Activated T-cell treated with anti-CD3 and anti-CD28 coated beads, Interleukin-2, amount 50 U/mL, for 24 hours (primary cell): ENCODE measurements around the gene GZF1.
"Not testable (repeated sequence)": the region's sequence is repeated elsewhere in the genome, so short reads cannot be mapped to it uniquely, and the experiment has no call there.

Source experiments
- DNase-seq: peaks from one replicate; pipeline ENCODE4 v3.0.0-alpha.2; 2020
- H3K27ac Mint-ChIP-seq: 2 replicates; pipeline ENCODE4 v1.8.0; 2020; ENCODE audit warnings: mild to moderate bottlenecking, mixed read lengths
- H3K27me3 Mint-ChIP-seq: 2 replicates; pipeline ENCODE4 v1.8.0; 2020; ENCODE audit warnings: mixed read lengths
- H3K36me3 Mint-ChIP-seq: 2 replicates; pipeline ENCODE4 v1.8.0; 2020; ENCODE audit warnings: low read depth, mixed read lengths
- H3K4me1 Mint-ChIP-seq: 2 replicates; pipeline ENCODE4 v1.8.0; 2020; ENCODE audit warnings: low read depth, mixed read lengths
- H3K4me3 Mint-ChIP-seq: 2 replicates; pipeline ENCODE4 v1.8.0; 2020; ENCODE audit warnings: mild to moderate bottlenecking, moderate library complexity, mixed read lengths
- H3K9me3 Mint-ChIP-seq: 2 replicates; pipeline ENCODE4 v1.8.0; 2020; ENCODE audit warnings: mixed read lengths

GZF1 gene

DNA sequence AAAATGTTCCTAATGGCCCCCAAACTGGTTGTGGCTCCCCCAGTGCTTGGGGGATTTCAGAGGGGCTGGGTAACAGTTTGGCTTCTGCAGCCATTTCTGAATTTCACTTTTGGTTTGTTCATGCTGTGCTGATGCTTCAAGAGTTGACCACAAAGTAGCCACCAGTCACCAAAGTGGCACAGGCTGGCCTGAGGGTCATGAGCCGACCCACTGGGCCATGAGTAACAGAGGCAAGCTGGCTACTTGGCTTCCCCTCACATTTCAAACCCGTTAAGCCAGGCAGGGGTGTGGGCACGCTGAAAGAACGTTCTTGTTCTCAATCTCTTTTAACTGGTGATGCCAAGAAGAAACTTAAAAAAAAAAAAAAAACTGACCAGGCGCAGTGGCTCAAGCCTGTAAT is 26.5 kb upstream of the GZF1 start:
- Mint-ChIP-seq H3K4me1 (peaks cover 3% of the 10 kb centered on the region), H3K9me3 (no peaks in the 10 kb centered on the region), H3K27ac (no peak overlapping the region), H3K4me3 (no peak overlapping the region), H3K27me3 (no peaks in the 10 kb centered on the region), H3K36me3 (no peaks in the 10 kb centered on the region)
- DNase-seq = no peak

DNA sequence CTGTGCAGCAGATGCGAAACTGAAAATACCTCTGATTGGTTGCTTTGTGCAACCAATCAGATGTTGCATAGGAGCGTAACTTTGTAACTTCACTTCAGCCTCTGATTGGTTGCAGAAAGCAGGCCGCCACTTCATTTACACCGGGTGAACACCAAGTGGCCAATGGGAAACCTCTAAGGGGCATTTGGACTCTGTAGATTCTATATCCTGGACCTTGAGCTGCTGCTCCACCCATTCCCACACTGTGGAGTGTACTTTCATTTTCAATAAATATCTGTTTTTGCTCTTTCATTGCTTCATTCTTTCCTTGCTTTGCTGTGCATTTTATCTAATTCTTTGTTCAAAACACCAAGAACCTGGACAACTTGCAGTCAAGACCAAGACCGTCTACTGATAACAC is 25.5 kb upstream of the GZF1 start:
- DNase-seq = no peak
- H3K9me3 Mint-ChIP-seq = no peaks in the 10 kb centered on the region
- no peaks in the 10 kb centered on the region for H3K27me3 Mint-ChIP-seq
- no peak overlapping the region for H3K4me3 Mint-ChIP-seq
- peaks cover 3% of the 10 kb centered on the region for H3K4me1 Mint-ChIP-seq
- H3K27ac Mint-ChIP-seq = no peak overlapping the region
- no peaks in the 10 kb centered on the region for H3K36me3 Mint-ChIP-seq

DNA sequence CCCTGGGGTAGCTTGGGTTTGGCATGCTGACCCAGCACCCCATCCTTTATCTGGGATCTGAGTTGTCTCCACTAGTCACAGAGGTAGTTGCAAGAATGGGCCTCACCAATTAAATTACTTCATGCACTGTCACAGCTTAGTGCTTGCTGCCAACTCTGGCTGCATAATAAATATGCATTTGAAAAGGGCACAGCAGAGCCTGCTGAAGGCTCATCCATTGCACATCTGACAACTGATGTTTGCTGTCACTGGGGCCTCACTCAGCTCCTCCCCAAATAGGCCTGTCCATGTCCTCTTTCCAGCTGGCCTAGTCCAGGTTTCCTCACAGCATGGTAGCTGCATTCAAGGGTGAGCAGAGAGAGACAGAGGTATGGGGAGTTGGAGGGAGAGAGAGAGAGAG is 24.7 kb upstream of the GZF1 start:
- H3K27me3 Mint-ChIP-seq = no peaks in the 10 kb centered on the region
- H3K4me1 Mint-ChIP-seq = peaks cover 3% of the 10 kb centered on the region
- H3K27ac Mint-ChIP-seq = no peak overlapping the region
- H3K9me3 Mint-ChIP-seq = no peaks in the 10 kb centered on the region
- H3K4me3 Mint-ChIP-seq = no peak overlapping the region
- H3K36me3 Mint-ChIP-seq = no peaks in the 10 kb centered on the region
- DNase-seq = no peak

DNA sequence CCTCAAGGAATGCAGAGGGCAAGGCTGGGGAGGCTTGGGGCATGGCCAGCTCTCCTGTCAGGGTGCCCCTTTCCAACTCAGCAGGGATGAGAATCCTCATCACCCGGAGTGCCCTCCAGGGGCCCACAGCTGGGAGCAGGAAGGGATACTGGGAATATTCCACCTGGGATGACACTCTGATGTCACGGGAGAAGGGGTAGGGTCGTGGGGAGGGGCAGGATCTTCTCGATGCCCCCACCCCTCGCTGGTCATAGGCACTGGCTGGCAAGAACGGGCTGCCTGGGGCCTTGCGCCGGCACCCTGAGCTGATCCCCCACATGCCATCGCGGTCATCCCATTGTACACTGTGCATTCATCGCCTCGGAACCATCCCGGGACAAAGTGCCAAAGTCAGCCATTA is 22.0 kb upstream of the GZF1 start:
- Mint-ChIP-seq H3K27me3 (no peaks in the 10 kb centered on the region), H3K9me3 (no peaks in the 10 kb centered on the region), H3K4me3 (no peak overlapping the region), H3K4me1 (no peaks in the 10 kb centered on the region), H3K36me3 (no peaks in the 10 kb centered on the region), H3K27ac (no peak overlapping the region)
- no peak for DNase-seq

DNA sequence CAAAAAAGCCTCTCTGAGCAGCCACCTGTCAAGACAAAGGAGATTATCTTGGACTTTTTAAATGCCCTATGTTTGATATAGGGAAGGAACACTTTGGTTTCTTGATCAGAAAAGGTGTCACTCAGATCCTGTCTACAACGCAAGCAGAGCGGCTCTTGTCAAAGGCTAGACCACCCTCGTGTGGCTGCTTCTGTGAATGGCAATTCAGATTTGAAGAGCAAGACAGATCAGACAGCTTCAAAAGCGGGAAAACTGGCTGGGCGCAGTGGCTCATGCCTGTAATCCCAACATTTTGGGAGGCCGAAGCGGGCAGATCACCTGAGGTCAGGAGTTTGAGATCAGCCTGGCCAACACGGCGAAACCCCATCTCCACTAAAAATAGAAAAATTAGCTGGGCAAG is 21.5 kb upstream of the GZF1 start:
- DNase-seq = no peak
- H3K36me3 Mint-ChIP-seq = no peaks in the 10 kb centered on the region
- H3K27ac Mint-ChIP-seq = no peak overlapping the region
- H3K27me3 Mint-ChIP-seq = no peaks in the 10 kb centered on the region
- no peak overlapping the region for H3K4me3 Mint-ChIP-seq
- H3K4me1 Mint-ChIP-seq = no peaks in the 10 kb centered on the region
- H3K9me3 Mint-ChIP-seq = no peaks in the 10 kb centered on the region

DNA sequence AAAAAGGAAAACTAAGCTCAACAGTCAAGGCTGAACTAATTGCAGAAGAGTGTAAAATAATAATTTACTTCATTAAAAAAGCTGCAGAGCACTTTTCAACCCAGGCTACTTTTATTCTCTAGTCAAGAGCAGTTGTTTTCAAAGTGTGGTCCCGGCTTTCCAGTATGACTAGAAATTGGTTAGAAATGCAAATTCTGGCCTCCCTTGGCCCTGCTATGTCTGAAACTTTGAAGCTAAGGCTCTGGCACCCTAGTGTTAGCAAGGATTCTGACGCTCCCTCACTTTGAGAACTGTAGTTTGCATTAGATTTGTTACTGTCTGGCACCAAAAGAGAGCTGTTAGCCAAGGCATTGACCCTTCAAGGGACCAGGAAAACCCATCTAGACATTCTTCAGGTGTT is 20.9 kb upstream of the GZF1 start:
- H3K9me3 Mint-ChIP-seq = no peaks in the 10 kb centered on the region
- H3K27me3 Mint-ChIP-seq = no peaks in the 10 kb centered on the region
- DNase-seq = no peak
- H3K4me3 Mint-ChIP-seq = no peak overlapping the region
- H3K4me1 Mint-ChIP-seq = no peaks in the 10 kb centered on the region
- no peak overlapping the region for H3K27ac Mint-ChIP-seq
- H3K36me3 Mint-ChIP-seq = no peaks in the 10 kb centered on the region

DNA sequence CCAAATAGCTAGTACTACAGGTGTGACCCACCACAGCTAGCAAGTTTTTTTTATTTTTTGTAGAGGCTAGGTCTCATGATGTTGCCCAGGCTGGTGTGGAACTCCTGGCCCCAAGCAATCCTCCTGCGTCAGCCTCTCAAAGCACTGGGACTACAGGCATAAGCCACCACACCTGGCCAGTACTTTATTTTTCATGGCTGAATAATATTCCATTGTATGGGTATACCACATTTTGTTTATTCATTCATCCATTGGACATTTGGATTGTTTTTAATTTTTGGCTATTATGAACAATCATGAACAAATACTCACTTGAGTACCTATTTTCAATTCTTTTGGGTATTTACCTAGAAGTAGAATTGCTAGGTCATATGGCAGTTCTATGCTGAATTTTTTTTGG is 18.4 kb upstream of the GZF1 start:
- Mint-ChIP-seq H3K27me3 (no peaks in the 10 kb centered on the region), H3K9me3 (no peaks in the 10 kb centered on the region), H3K27ac (no peak overlapping the region), H3K4me3 (no peak overlapping the region), H3K36me3 (no peaks in the 10 kb centered on the region), H3K4me1 (peaks cover 5% of the 10 kb centered on the region)
- no peak for DNase-seq

DNA sequence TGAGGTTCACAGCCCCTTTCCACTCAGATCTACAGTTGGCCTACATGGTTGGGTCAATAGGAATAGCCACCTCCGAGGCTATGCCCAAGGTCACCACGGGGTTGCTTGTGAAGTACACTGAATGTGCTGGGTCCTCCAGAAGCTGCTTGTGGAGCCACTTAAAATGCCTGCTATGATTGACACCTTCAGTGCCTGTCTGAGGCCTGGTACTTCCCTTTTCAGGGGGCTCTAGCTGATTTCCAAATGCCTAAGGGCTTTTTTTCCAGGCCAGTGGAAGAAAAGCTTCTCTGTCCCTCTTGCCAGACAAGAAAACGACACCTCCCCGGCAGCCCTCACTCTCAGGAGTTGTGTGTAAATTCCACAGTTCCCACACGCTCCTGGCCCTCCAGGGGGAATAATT is 17.6 kb upstream of the GZF1 start:
- Mint-ChIP-seq H3K27me3 (no peaks in the 10 kb centered on the region), H3K9me3 (no peaks in the 10 kb centered on the region), H3K36me3 (no peaks in the 10 kb centered on the region), H3K27ac (no peak overlapping the region), H3K4me1 (peaks cover 13% of the 10 kb centered on the region), H3K4me3 (no peak overlapping the region)
- no peak for DNase-seq

DNA sequence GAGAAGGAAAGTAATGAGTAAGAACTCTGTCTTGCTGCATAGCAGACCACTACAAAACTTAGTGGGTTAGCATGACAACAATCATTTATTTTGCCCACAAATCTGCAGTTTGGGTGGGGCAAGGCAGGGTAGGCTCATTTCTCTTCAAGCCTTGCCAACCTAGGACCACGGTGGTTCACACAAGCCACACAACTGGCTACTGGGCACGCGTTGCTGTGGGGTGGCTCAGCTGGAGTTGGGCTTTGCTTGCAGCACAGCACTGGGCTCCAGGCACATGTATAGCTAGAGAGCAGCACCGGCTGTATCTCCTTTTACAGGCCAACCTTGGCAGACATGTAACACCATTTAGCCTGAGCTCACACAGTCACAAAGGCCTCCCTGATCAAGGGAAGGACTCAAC is 16.0 kb upstream of the GZF1 start:
- DNase-seq = no peak

DNA sequence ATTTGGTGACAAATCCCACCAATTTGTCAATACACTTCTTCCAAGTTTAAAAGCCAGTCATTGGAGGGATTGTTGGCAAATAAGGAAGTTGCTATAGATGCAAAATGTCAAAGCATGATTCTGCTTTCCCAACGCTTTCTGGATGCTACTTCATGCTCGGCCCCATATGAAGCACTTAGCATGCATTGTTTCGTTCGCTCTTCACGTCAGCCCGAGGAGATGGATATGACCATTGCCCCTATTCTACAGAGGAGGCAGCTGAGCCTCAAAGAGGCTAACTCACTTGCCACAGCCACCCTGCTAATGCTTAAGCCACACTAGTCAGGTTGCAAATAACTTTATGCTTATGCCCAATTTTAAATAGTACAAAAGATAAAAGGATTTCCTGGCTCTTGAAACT is 14.2 kb upstream of the GZF1 start:
- H3K27ac Mint-ChIP-seq = no peak overlapping the region
- H3K27me3 Mint-ChIP-seq = no peaks in the 10 kb centered on the region
- H3K36me3 Mint-ChIP-seq = peaks cover 22% of the 10 kb centered on the region
- peaks cover 30% of the 10 kb centered on the region for H3K4me1 Mint-ChIP-seq
- no peak for DNase-seq
- no peaks in the 10 kb centered on the region for H3K9me3 Mint-ChIP-seq
- no peak overlapping the region for H3K4me3 Mint-ChIP-seq

More for the DNA sequence above, 16.0 kb upstream of the GZF1 start:
- no peak overlapping the region for H3K4me3 Mint-ChIP-seq
- peaks cover 18% of the 10 kb centered on the region for H3K4me1 Mint-ChIP-seq
- H3K36me3 Mint-ChIP-seq = peaks cover 6% of the 10 kb centered on the region
- H3K9me3 Mint-ChIP-seq = no peaks in the 10 kb centered on the region
- no peaks in the 10 kb centered on the region for H3K27me3 Mint-ChIP-seq
- H3K27ac Mint-ChIP-seq = no peak overlapping the region

DNA sequence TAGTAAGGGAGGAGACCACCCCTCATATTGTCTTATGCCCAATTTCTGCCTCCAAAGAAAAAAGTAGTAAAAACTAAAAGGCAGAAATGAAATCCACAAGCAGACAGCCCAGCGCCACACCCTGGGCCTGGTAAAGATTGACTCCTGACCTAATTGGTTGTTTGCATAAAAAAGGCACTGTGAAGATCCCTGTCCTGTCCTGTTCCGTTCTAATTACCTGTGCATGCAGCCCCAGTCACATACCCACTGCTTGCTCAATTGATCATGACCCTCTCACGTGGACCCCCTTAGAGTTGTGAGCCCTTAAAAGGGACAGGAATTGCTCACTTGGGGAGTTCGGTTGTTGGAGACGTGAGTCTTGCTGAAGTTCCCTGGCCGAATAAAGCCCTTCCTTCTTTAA is 13.5 kb upstream of the GZF1 start:
- not testable (repeated sequence) for H3K9me3 Mint-ChIP-seq, H3K27me3 Mint-ChIP-seq, DNase-seq
- Mint-ChIP-seq H3K27ac (peak overlapping the region; percentile 100), H3K4me3 (peak overlapping the region; percentile 40), H3K4me1 (peaks cover 33% of the 10 kb centered on the region), H3K36me3 (peaks cover 28% of the 10 kb centered on the region)

DNA sequence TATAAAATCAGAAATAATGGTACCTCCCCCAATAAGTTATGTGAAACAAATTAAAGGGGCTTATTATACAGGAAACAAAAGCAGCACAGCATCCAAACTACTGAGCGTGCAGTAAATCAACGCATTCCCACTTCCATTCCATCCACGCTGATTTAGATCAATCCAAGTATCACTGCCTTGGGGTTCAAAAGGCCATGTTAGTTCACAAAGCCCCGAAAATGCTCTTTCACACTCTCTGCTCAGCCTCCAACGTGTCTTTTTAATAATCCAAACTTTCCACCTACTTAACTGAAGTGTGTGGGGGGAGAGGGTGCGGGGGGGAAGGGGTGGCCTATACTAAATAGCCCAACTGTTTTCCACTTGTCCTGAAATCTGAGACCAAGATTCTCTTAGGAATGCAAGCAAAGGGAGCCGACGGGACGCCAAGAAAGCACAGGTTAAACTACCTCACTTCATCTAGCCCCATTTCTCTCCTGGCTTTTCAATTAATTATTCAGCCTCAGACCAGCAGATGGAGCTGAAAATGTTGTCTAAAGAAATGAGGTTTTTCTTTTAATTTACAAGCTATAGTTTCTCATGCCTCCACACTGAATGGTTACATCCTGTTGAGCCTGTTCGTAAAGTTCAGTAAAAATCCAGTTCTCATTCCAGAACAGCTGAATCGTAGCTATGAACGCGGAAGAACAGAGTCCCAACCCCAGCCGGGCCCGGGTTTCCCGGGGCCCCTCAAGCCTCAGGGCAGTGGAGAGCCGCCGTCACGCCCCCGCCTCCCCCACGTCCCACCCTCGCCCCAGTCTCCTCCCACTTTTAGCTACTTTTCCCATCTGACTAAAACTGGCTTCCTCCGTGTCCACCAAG is 12.4 kb upstream of the GZF1 start:
- DNase-seq = peak; percentile 42
- Mint-ChIP-seq H3K4me3 (peak overlapping the region; percentile 86), H3K9me3 (no peaks in the 10 kb centered on the region), H3K36me3 (peaks cover 39% of the 10 kb centered on the region), H3K27ac (peak overlapping the region; percentile 100), H3K27me3 (no peaks in the 10 kb centered on the region), H3K4me1 (peaks cover 42% of the 10 kb centered on the region)

DNA sequence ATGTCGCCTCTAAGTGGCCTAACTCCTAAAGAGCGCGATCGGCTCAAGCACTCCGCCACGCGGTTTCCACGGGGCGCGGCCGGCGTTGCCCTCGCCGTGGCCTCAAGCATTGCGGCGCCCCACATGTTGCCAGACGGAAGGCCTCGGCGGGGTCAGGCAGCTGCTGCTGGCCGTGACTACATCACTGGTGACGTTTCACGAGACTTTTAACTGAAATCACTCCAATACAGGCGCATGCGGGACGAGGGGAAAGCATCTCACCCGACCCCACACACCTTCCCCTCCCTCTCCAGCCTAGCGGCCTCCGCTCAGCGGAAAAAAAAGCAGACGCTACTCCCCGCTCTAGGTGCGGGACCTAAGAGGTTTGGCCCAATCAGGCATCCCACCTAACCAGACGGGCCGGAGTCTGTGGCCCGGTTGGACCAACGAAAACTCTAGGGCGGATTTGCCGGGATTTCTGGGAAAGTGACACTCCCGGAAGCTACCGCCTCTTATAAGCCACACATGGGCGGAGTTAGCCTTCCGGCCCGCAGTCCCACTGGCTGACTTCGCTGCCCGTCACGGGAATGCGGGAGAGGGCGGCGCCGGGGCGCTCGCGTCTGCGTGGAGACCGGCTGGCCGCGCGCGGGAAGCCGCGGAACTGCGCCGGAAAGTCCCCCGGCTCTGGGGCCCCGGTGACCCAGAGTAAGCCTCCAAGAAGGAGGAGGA is 11.6 kb upstream of the GZF1 start, which contains the start of gene NXT1:
TSS of gene NXT1 (plus strand) at position 596 of the 708 bp plus-strand sequence. CDS start 3,251 bp downstream, outside the sequence.
- Mint-ChIP-seq H3K4me3 (peak within 1 kb of the TSS; percentile 86), H3K27me3 (no peaks in the 10 kb centered on the region), H3K4me1 (peaks cover 43% of the 10 kb centered on the region), H3K36me3 (peaks cover 45% of the 10 kb centered on the region), H3K9me3 (no peaks in the 10 kb centered on the region), H3K27ac (peak within 1 kb of the TSS; percentile 100)
- peak; percentile 99 for DNase-seq

DNA sequence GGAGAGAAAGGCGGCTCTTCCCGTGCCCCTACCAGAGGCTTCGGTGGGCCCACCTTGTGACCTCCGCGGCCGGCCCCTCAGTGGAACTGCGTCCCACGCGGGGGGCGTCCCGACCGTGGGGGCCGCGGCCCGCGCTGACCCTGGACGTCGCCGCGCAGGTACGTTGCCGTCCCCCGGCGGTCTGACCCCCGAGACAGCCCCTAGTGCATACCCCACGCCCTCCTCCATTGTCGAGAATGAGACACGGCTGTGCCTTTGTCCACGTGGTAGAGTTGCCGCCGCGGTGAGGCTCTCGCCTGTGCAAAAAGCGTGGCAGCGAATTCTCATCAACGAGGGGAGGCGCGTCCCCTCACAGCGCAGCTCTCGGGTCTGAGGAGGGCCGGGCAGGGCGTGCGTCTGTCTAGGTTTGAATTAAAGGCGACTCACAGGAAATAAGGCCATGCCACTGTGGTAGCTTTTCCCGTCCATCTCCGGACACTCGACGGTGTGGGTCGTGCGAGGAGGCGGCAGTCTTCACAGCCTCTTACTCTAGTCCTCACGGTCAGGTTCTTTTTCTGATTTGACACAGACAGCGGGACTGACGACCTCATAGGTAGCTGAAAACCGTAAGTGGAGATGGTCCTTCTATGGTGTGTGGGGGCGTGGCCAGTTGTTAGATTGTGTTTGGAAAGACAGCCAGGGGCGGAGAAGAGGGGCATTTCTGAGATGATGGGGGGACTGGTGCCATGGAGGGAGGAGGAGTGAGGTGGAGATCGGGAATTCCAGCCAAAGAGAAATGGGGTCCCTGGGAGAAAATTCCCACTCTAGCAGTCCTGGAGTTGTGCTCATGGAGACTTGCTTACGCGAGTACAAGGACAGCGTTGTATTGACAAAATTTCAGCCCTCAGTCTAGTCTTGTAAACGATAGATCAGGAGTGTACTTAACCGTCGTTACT is 10.8 kb upstream of the GZF1 start:
- Mint-ChIP-seq H3K27ac (peak overlapping the region; percentile 100), H3K4me1 (peaks cover 44% of the 10 kb centered on the region), H3K4me3 (peak overlapping the region; percentile 86), H3K36me3 (peaks cover 54% of the 10 kb centered on the region), H3K9me3 (no peaks in the 10 kb centered on the region), H3K27me3 (no peaks in the 10 kb centered on the region)
- DNase-seq = peak; percentile 73
